Measurements from ENCODE around the gene PRAMEF15.
"Not testable (repeated sequence)": the region's sequence is repeated elsewhere in the genome, so short reads cannot be mapped to it uniquely, and the experiment has no call there.

GRCh38 chr1:13347034-13347433, 31.7 kb downstream of the PRAMEF15 start, which contains the start of gene PRAMEF14:
- TF ChIP-seq, protein P1, sequence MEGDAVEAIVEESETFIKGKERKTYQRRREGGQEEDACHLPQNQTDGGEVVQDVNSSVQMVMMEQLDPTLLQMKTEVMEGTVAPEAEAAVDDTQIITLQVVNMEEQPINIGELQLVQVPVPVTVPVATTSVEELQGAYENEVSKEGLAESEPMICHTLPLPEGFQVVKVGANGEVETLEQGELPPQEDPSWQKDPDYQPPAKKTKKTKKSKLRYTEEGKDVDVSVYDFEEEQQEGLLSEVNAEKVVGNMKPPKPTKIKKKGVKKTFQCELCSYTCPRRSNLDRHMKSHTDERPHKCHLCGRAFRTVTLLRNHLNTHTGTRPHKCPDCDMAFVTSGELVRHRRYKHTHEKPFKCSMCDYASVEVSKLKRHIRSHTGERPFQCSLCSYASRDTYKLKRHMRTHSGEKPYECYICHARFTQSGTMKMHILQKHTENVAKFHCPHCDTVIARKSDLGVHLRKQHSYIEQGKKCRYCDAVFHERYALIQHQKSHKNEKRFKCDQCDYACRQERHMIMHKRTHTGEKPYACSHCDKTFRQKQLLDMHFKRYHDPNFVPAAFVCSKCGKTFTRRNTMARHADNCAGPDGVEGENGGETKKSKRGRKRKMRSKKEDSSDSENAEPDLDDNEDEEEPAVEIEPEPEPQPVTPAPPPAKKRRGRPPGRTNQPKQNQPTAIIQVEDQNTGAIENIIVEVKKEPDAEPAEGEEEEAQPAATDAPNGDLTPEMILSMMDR (IDR thresholded peaks at IDR 0.05) = not testable (repeated sequence)
- not testable (repeated sequence) for TF ChIP-seq POLR2AphosphoS5, POLR2A (IDR thresholded peaks at IDR 0.05)

Data from breast epithelium (tissue), 3 donors.